ENCODE measurements around the gene AMPD3. TPM values are rescaled to one million over a fixed set of nuclear protein-coding genes. Genes with fewer than 3 reads are reported as not detected.

AMPD3 gene
- polyA plus RNA-seq, 1 donor from 2014 or later: not detected

DNA sequence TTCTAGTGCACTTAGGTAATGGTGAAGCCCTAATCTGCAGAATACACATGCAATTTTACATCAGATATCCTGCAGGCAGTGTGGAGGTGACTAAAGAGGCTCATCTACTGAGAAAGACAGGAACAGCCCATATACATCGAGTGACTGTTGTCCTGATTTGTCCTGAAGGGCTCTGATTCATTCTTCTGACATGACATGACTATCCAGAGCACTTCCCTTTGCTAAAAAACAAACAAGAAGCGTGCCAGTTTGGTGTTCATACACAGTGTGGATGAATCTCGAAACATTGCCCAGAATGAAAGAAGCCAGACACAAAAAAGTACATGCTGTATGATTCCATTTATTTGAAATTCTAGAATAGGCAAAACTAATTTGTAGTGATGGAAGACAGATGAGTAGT lies 48.0 kb upstream of the AMPD3 start:
- no peak overlapping the region for H3K4me2 ChIP-seq (ENCODE audit: low read length)
- no peaks in the 10 kb centered on the region for H3K9me3 ChIP-seq (ENCODE audit: low read length)
- no peaks in the 10 kb centered on the region for H4K20me1 ChIP-seq (ENCODE audit: insufficient read depth)
- no peak for TF ChIP-seq TAF1 (IDR thresholded peaks at IDR 0.05; ENCODE audit: low read depth)
- no peak for TF ChIP-seq POLR2AphosphoS5 (IDR thresholded peaks at IDR 0.05)
- no peak overlapping the region for H3K9ac ChIP-seq (ENCODE audit: low read length)
- no peaks in the 10 kb centered on the region for H3K27me3 ChIP-seq (ENCODE audit: insufficient read depth, low read depth, low read length)
- H3F3A ChIP-seq (ENCODE audit: insufficient read depth, low read length, poor library complexity, severe bottlenecking): no peaks in the 10 kb centered on the region
- H3K9me2 ChIP-seq (ENCODE audit: insufficient read depth, low read length): no peaks in the 10 kb centered on the region
- H2AFZ ChIP-seq (ENCODE audit: low read depth, low read length): no peak overlapping the region
- H3K4me3 ChIP-seq (ENCODE audit: low read length): no peak overlapping the region
- H3K27ac ChIP-seq (ENCODE audit: low read length): no peak overlapping the region
- H3K36me3 ChIP-seq (ENCODE audit: insufficient read depth, low read length): no peaks in the 10 kb centered on the region
- H3K79me2 ChIP-seq (replicated peaks; ENCODE audit: insufficient read depth, low read length): no peaks in the 10 kb centered on the region

DNA sequence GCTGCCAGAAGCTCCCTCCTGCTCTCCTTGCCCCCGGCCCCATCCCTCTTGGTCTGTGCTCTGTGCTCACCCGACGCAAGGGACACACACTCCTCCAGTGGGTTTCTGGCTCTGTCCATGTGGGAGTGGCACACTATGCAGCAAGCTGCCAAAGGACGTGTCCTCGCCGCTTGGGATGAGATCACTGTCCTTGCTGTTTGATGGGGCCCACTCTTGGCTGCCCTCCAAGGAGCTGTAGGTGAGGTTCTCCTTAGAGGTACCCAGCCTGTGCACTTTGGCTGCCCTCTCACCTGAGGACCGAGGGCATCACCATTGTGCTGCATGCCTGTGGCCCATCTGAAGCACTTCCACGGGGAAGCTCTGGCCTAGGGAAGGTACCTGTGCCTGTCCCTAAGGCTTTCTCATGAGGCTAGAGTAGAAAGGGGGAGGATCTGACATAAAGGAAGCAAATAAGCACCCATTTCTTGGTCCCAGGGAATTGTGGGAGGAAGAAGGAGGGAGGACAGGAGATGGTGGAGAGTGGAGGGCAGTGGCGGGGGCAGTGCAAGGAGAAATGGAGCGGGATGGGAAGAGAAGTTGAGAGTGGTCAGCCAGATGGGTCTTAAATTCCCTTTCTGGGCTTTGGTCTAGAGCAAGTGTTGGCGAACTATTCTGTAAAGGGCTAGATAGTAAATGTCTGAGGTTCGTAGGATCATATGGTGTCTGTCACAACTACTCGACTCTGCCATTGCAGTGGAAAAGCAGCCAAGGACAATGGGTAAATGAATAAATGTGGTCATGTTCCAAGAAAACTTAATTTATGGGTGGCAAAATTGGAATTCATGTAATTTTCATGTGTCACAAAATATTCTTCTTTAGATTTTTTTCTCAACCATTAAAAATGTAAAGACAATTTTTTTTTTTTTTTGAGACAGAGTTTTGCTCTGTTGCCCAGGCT lies 47.0 kb upstream of the AMPD3 start:
- H3K9me3 ChIP-seq (ENCODE audit: low read length): no peaks in the 10 kb centered on the region
- no peak overlapping the region for H3K4me2 ChIP-seq (ENCODE audit: low read length)
- H3K79me2 ChIP-seq (replicated peaks; ENCODE audit: insufficient read depth, low read length): no peaks in the 10 kb centered on the region
- H3F3A ChIP-seq (ENCODE audit: insufficient read depth, low read length, poor library complexity, severe bottlenecking): no peaks in the 10 kb centered on the region
- TF ChIP-seq EP300 (conservative IDR thresholded peaks at IDR 0.05; ENCODE audit: poor library complexity, severe bottlenecking): no peak
- no peak for TF ChIP-seq POLR2AphosphoS5 (IDR thresholded peaks at IDR 0.05)
- TF ChIP-seq, protein P1, sequence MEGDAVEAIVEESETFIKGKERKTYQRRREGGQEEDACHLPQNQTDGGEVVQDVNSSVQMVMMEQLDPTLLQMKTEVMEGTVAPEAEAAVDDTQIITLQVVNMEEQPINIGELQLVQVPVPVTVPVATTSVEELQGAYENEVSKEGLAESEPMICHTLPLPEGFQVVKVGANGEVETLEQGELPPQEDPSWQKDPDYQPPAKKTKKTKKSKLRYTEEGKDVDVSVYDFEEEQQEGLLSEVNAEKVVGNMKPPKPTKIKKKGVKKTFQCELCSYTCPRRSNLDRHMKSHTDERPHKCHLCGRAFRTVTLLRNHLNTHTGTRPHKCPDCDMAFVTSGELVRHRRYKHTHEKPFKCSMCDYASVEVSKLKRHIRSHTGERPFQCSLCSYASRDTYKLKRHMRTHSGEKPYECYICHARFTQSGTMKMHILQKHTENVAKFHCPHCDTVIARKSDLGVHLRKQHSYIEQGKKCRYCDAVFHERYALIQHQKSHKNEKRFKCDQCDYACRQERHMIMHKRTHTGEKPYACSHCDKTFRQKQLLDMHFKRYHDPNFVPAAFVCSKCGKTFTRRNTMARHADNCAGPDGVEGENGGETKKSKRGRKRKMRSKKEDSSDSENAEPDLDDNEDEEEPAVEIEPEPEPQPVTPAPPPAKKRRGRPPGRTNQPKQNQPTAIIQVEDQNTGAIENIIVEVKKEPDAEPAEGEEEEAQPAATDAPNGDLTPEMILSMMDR (IDR thresholded peaks at IDR 0.05; ENCODE audit: poor library complexity, severe bottlenecking): no peak
- TF ChIP-seq, protein P2, sequence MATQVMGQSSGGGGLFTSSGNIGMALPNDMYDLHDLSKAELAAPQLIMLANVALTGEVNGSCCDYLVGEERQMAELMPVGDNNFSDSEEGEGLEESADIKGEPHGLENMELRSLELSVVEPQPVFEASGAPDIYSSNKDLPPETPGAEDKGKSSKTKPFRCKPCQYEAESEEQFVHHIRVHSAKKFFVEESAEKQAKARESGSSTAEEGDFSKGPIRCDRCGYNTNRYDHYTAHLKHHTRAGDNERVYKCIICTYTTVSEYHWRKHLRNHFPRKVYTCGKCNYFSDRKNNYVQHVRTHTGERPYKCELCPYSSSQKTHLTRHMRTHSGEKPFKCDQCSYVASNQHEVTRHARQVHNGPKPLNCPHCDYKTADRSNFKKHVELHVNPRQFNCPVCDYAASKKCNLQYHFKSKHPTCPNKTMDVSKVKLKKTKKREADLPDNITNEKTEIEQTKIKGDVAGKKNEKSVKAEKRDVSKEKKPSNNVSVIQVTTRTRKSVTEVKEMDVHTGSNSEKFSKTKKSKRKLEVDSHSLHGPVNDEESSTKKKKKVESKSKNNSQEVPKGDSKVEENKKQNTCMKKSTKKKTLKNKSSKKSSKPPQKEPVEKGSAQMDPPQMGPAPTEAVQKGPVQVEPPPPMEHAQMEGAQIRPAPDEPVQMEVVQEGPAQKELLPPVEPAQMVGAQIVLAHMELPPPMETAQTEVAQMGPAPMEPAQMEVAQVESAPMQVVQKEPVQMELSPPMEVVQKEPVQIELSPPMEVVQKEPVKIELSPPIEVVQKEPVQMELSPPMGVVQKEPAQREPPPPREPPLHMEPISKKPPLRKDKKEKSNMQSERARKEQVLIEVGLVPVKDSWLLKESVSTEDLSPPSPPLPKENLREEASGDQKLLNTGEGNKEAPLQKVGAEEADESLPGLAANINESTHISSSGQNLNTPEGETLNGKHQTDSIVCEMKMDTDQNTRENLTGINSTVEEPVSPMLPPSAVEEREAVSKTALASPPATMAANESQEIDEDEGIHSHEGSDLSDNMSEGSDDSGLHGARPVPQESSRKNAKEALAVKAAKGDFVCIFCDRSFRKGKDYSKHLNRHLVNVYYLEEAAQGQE (IDR thresholded peaks at IDR 0.05; ENCODE audit: borderline replicate concordance): no peak
- TF ChIP-seq TAF1 (IDR thresholded peaks at IDR 0.05; ENCODE audit: low read depth): no peak
- TF ChIP-seq SMC3 (conservative IDR thresholded peaks at IDR 0.05; ENCODE audit: poor library complexity): no peak
- no peak for TF ChIP-seq MXI1 (conservative IDR thresholded peaks at IDR 0.05; ENCODE audit: poor library complexity, severe bottlenecking)
- no peak for TF ChIP-seq RAD21 (conservative IDR thresholded peaks at IDR 0.05)
- no peak overlapping the region for H3K27ac ChIP-seq (ENCODE audit: low read length)
- H3K27me3 ChIP-seq (ENCODE audit: insufficient read depth, low read depth, low read length): no peaks in the 10 kb centered on the region
- H2AFZ ChIP-seq (ENCODE audit: low read depth, low read length): no peak overlapping the region
- no peaks in the 10 kb centered on the region for H4K20me1 ChIP-seq (ENCODE audit: insufficient read depth)
- no peak overlapping the region for H3K4me3 ChIP-seq (ENCODE audit: low read length)
- no peaks in the 10 kb centered on the region for H3K36me3 ChIP-seq (ENCODE audit: insufficient read depth, low read length)
- H3K9me2 ChIP-seq (ENCODE audit: insufficient read depth, low read length): no peaks in the 10 kb centered on the region
- no peak overlapping the region for H3K9ac ChIP-seq (ENCODE audit: low read length)

Data from neural cell (in vitro differentiated cells).